Adrenal gland (tissue), 12 donors: ENCODE data around the gene ARL17B. TPM values are rescaled to one million over a fixed set of nuclear protein-coding genes. Genes with fewer than 3 reads are reported as not detected.
"Not testable (repeated sequence)": the region's sequence is repeated elsewhere in the genome, so short reads cannot be mapped to it uniquely, and the experiment has no call there.

ENCODE experiments used
- DNase-seq, 7 donors: peaks; one replicate each; pipeline ENCODE4 v3.0.0-alpha.2; 2019 to 2020
- H3K27ac ChIP-seq, 5 donors: fragments of 200-600 bp; sonication (generic) in 4 of 5; 1 replicate in 3 of 5; 2 replicates in 2 of 5; pipeline versions ENCODE4 v1.5.1 to v1.8.0; 2016 to 2020; ENCODE audit warnings: mild to moderate bottlenecking in 1 of 5
- H3K27me3 ChIP-seq: fragments of 200-600 bp; 2 replicates; pipeline ENCODE4 v1.8.0; 2021
- H3K36me3 ChIP-seq, 2 donors: fragments of 200-600 bp; replicated peaks in 1 of 2; 1 replicate in 1 of 2; 2 replicates in 1 of 2; pipeline versions ENCODE4 v1.5.1 to v1.8.0; 2018 to 2022
- H3K4me1 ChIP-seq, 2 donors: fragments of 200-600 bp; replicated peaks in 1 of 2; 1 replicate in 1 of 2; 2 replicates in 1 of 2; pipeline versions ENCODE4 v1.5.1 to v1.8.0; 2018 to 2021
- H3K4me3 ChIP-seq, 4 donors: fragments of 200-600 bp; sonication (generic) in 3 of 4; one replicate each; pipeline ENCODE4 v1.5.1; 2016 to 2018
- H3K9me3 ChIP-seq, 3 donors: fragments of 200-600 bp; sonication (generic) in 1 of 3; replicated peaks in 1 of 3; 1 replicate in 2 of 3; 2 replicates in 1 of 3; pipeline versions ENCODE4 v1.5.1 to v1.8.0; 2016 to 2021
- WGBS, 4 donors: extraction: QIAGEN DNeasy Blood & Tissue Kit in 2 of 4; methylation state at CpG; one replicate each; pipeline versions ENCODE4 v1.1.5 to v1.1.7; 2013 to 2017; 5-methylcytosine and 5-hydroxymethylcytosine counted together
- intact Hi-C, 2 donors: fragments of 100-400 bp; cut with DNase I; formaldehyde crosslinking; loops; one replicate each; pipeline versions ENCODE4 v1.14.1 to v1.15.0; 2022 to 2023
- polyA plus RNA-seq, 3 donors: library from polyadenylated mRNA; stranded (reverse); fragments of 200-250 nt in 2 of 3; fragments of 350-450 nt in 1 of 3; fragmentation: Illumina TruSeq in 1 of 3; extraction: RNeasy Lipid Tissue Mini Kit (QIAGEN cat#74804) in 1 of 3; gene quantifications; one replicate each; pipeline ENCODE4 v1.2.3, GENCODE V29; 2013 to 2014
- total RNA-seq, 9 donors: library from RNA; depleted of rRNA in 4 of 9; stranded (reverse); fragments of >200 nt in 4 of 9; fragments of 120-200 nt in 1 of 9; fragmentation: NEBNext Ultra II Directional in 1 of 9; extraction: Animal tissue kit (Norgen Biotek cat#: 25700) in 1 of 9; gene quantifications; one replicate each; pipeline versions ENCODE4 v1.1.0 to v1.2.4, GENCODE V29; 2013 to 2023
- donor health status: healthy with polysubstance abuse.
- donor health status: Bipolar disorder and iron deficiency.
- donor health status: DM: yes; HTN: yes; CAD: no.
- donor health status: DM: no; HTN: no; CAD: no.
- donor health status: DM: no; HTN: no; CAD: no.
- donor health status: DM: yes; HTN: yes; CAD: no.

ARL17B gene
- total and polyA plus RNA-seq, 12 donors, result 4.4 to 36.0 (median 15.2) TPM

DNA sequence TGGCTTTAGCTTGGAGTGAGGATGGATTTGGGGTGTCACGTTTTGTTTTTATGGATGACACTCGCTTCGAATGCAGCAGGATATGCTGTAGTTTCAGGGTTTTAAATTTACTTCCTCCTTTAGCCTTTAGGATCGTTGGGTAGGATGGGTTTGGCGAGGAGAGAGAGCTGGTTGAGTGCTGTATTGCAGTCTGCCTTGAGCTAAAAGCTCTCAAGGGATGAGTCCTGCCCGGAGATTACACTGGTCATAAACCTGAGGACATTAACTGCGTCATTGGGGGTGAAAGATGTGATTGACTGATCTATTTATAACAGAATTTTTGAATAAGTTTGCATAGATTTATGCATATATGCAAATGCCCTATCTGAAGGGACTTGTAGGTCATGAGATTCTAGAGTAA is 11.9 kb upstream of the ARL17B start:
- H3K9me3 ChIP-seq, intact Hi-C loops, H3K4me1 ChIP-seq, H3K36me3 ChIP-seq, H3K27ac ChIP-seq, DNase-seq, H3K27me3 ChIP-seq, H3K4me3 ChIP-seq: not testable (repeated sequence)
- WGBS, 4 donors, result no CpG with 5 or more reads among the region's 7 CpGs

DNA sequence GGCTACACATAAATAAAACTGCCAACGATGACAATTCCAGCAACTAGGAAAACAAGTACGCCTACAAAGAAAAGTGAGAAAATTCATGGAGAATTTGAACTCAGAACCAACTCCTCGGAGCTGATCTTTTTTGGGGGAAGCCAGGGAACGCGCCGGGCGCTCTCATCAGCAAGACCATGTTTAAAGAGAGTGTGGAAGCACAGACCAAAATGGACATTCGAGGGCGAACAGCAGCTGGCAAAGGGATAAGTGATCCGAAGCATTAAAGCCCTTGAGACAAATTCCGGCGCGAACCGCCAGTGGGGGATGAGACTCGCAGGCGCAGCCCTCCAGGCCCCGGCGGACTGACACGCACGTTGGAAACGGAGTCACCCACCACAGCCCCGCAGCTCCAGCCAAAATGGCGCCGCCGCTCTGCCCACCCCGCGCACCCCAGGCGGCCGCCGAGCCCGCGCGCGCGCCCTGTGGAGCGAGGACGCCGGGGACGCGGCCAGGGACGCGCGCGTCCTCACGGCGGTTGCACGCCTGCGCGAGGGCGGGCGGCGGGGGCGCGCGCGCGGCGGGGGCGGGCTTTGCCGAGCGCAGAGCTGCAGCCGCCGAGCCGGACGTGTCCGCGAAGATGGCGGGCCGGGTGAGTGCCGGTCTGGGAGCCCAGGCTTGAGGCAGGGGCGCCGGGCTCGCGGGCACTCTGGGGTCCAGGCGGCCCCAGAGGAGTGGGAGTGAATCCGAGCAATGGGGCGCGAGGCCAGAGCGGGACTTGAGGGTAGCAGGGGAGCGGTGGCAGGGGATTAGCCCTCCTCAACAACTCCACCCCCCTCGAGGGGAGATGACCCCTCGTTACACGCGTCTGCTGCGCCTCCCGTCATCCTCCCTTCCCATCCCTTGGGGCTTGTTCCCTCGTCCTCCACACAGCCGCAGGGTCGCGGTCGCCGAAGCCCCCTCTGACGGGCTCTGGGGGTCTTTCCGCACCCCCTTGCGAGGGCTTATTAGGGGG is 11.0 kb upstream of the ARL17B start:
- H3K27ac ChIP-seq, H3K9me3 ChIP-seq, H3K4me1 ChIP-seq, H3K36me3 ChIP-seq, H3K4me3 ChIP-seq, DNase-seq, intact Hi-C loops, H3K27me3 ChIP-seq: not testable (repeated sequence)
- no CpG with 5 or more reads among the region's 95 CpGs for WGBS, 4 donors

DNA sequence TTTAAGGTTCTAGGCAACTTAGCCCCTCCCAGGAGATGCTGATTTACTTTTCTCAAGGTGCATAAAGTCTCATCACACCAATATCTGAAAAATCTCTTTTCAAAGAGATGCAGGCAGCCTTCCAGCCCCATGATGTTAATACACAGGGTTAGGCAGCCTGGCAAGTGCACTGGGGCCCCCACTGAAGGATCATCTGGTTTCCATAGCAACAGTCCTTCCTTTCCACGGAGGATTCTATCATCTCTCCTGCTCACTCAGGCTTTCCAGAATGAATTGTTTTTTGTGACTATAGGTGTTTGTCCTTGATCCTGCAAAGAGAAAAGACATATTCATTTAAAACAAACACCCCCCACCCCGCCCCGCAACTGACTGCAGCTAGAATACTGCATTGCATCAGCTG is 6.0 kb upstream of the ARL17B start:
- DNase-seq, H3K27me3 ChIP-seq, H3K27ac ChIP-seq, H3K36me3 ChIP-seq, H3K4me3 ChIP-seq, H3K4me1 ChIP-seq, intact Hi-C loops, H3K9me3 ChIP-seq: not testable (repeated sequence)
- no CpG with 5 or more reads among the region's 3 CpGs for WGBS, 4 donors

DNA sequence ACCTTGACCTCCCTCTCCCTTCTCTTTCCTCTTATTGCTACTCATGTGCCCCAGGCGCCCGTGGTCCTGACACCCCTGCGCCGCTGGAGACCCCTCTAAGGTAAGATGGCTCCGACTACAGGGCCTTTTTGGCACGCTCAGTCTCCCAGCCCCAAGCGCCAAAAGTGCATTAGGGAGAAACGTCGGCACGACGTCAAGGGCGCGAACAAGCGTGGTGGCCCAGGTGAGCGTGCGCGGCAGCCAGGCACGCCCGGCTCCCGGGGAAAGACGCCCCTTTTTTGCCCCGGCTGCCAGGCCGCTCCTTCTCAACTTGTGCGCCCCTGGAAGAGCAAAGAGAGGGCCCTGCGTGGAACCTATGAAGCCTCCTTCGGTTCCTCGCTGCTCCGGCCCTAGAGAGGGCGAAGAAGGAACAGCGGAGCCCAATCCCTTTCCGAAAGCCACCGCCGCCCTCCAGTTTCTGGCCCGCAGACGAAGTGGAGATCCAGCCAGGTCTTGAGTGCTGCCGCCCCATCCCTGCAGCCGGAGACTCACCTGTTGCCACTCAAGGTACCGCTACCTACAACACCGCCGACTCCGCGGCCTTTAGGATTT is 326 bp downstream of the ARL17B start:
- H3K4me3 ChIP-seq, intact Hi-C loops: not testable (repeated sequence)
- no CpG with 5 or more reads among the region's 42 CpGs for WGBS, 4 donors

DNA sequence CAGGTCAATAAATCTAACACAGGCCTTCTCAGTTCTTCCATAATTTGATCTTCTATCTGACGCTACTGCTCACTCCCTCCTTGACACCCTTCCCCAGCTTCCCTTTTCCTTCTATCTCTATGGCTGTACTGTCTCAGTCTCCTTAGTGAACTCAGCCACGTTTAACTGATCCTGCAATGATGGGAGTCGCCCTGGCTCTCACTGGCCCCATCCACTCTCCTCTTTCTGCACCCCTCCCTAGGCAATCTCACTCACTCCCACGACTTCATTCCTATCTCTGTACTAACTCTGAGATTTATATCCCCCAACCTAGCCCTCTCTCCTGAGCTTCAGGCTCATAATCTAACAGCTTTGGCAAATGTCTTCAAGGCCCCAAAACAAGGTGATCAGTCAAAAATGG is 7.7 kb downstream of the ARL17B start:
- intact Hi-C loops, H3K36me3 ChIP-seq, H3K4me3 ChIP-seq, H3K27ac ChIP-seq, H3K9me3 ChIP-seq, H3K4me1 ChIP-seq, H3K27me3 ChIP-seq, DNase-seq: not testable (repeated sequence)
- WGBS, 4 donors, result no CpG with 5 or more reads among the region's 4 CpGs

More for the DNA sequence above, 326 bp downstream of the ARL17B start:
- not testable (repeated sequence) for H3K27me3 ChIP-seq, H3K36me3 ChIP-seq, DNase-seq, H3K4me1 ChIP-seq, H3K27ac ChIP-seq, H3K9me3 ChIP-seq

DNA sequence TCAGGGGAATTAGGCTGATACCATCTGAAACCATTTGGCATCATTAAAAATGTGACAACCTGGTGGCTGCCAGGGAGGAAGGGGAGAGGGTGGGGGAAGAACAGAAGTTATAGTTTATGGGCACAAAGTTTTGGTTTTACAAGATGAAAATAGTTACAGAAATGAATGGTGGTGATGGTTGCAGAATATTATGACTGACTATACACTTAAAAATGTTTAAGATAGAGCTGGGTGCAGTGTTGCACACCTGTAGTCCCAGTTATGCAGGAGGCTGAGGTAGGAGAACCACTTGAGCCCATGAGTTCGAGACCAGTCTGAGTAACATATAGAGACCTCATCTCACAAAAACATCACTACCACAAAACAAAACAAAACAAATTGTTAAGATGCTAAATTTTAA is 12.5 kb downstream of the ARL17B start:
- WGBS, 4 donors, result no CpG with 5 or more reads among the region's 1 CpG
- H3K27me3 ChIP-seq, H3K4me1 ChIP-seq, H3K4me3 ChIP-seq, intact Hi-C loops, H3K27ac ChIP-seq, H3K9me3 ChIP-seq, H3K36me3 ChIP-seq, DNase-seq: not testable (repeated sequence)

DNA sequence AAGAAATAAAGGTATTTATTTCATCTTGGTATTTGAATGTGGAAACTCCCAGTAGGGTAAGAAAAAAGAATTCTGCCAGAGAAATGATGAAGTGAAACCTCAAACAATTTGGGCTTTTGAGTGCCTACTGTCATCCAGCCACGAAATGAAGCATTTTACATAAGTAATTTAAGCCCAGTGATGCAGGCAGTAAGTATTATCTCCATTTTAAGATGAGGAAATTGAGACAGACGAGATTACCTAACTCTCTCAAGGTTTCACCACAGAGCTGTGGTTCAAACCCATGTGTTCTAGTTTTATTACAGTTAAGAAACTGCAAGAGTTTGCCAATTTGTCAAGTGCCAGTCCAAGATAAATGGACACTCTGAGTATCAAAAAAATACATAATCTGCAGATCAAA is 13.2 kb downstream of the ARL17B start:
- H3K27ac ChIP-seq, intact Hi-C loops, H3K36me3 ChIP-seq, H3K27me3 ChIP-seq, H3K4me1 ChIP-seq, DNase-seq, H3K9me3 ChIP-seq, H3K4me3 ChIP-seq: not testable (repeated sequence)
- no CpG with 5 or more reads among the region's 2 CpGs for WGBS, 4 donors

DNA sequence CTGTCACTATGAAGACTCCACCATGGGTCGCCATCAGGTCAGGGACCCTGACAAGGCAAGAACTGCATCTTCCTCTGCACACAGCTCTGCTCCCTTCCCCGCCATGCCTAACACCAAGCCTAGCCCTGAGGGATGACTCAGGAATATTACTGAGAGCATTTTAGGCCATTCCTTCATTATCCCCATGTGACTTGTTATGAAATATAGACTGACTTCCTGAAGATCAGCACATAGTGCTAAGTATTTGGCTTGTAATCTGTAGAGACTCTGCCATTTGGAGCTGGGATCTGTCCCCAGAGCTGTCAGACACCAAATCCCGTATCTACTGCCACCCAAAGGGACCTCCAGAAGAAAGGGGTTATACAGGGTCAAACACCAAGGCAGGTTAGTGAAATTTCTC is 19.4 kb downstream of the ARL17B start:
- intact Hi-C loops, H3K36me3 ChIP-seq, H3K4me3 ChIP-seq, H3K27ac ChIP-seq, H3K27me3 ChIP-seq, H3K4me1 ChIP-seq, H3K9me3 ChIP-seq, DNase-seq: not testable (repeated sequence)
- WGBS, 4 donors, result no CpG with 5 or more reads among the region's 3 CpGs

DNA sequence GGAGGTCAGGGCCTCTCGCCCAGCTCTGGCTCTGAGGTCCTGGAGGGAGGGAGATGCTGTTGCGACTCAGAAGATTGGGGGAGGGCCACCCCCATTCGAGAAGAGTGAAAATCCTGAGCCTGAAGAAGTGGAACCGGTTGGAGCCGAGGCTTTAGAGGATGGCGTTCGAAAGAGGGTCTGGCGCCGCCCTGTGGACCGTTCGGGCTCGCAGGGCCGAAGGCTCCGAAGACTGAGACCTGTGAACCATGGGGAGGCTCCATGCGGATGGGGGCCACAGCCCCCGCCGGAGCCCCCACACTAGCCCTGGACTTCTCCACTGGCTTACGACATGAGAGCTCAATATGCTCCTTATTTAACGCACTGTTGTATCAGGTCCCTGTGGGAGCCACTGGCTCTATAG is 20.3 kb downstream of the ARL17B start:
- H3K27ac ChIP-seq, H3K9me3 ChIP-seq, intact Hi-C loops, H3K4me3 ChIP-seq, H3K36me3 ChIP-seq, H3K27me3 ChIP-seq, DNase-seq, H3K4me1 ChIP-seq: not testable (repeated sequence)
- WGBS, 4 donors, result no CpG with 5 or more reads among the region's 19 CpGs

DNA sequence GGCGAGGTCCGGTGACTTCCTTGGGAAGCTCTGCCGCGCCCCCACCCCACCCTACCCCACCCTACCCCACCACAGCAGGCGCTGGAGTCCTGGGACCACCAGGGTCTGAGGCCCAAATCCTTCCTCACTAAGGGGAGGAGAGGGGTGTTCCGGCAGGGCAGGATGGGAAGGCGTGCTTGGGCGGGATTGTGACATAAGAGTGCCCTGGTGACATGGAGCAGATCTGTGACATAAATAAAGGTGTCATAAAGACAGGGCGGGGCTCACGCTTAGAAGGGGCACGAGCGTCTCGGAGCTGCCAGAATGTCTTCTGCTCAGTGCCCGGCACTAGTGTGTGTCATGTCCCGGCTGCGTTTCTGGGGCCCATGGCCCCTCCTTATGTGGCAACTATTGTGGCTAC is 66.7 kb downstream of the ARL17B start, which contains the start of gene LRRC37A:
LRRC37A (plus strand) TSS at position 301 of the 400 bp plus-strand sequence; CDS start at position 304, 3 bp downstream.
- H3K4me1 ChIP-seq, H3K27me3 ChIP-seq, H3K9me3 ChIP-seq, H3K36me3 ChIP-seq, DNase-seq, H3K27ac ChIP-seq, H3K4me3 ChIP-seq, intact Hi-C loops: not testable (repeated sequence)
- WGBS, 4 donors, result no CpG with 5 or more reads among the region's 16 CpGs

DNA sequence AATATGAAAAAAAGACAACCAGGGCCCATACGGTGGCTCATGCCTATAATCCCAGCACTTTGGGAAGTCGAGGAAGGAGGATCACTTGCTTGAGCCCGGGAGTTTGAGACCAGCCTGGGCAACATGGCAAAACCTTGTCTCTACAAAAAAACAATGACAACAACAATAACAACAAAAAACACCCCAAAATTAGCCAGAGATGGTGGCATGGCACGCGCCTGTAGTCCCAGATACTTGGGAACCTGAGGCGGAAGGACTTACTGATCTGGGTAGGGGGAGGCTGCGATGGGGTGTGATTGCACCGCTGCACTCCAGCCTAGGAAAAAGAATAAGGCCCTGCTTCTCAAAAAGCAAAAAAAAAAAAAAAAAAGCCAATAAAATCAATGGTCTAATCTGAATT is 69.9 kb downstream of the ARL17B start:
- H3K27me3 ChIP-seq, DNase-seq, H3K9me3 ChIP-seq, H3K4me3 ChIP-seq, H3K4me1 ChIP-seq, H3K36me3 ChIP-seq, H3K27ac ChIP-seq, intact Hi-C loops: not testable (repeated sequence)
- 87 to 96% (median 89%) methylated on average over 8 of the region's 8 CpGs for WGBS, 4 donors
